ENCODE data around the gene HNRNPK.

DNA sequence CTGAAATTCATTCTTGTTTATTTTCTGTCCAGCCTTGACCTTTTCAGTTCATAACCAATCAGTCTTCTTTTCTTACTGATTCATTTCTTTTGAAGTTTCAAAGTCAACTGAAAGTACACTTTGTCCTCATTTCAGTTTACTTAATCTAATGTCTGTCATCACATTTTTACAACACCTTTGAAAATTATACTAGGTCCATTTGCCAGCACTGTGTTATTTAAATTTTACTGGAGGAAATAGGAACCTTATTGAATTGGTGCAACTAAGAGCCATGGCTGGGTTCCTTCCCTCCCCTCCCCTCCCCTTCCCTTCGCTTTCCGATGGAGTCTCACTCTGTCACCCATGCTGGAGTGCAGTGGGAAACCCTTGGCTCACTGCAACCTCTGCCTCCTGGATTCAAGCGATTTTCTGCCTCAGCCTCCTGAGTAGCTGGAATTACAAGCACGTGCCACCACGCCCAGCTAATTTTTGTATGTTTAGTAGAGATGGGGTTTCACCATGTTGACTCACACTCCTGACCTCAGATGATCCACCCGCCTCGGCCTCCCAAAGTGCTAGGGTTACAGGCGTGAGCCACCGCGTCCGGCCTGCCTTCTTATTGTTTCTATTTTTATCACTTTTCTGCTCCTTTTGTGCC lies 6.9 kb upstream of the HNRNPK start:
- TF ChIP-seq, protein P1, sequence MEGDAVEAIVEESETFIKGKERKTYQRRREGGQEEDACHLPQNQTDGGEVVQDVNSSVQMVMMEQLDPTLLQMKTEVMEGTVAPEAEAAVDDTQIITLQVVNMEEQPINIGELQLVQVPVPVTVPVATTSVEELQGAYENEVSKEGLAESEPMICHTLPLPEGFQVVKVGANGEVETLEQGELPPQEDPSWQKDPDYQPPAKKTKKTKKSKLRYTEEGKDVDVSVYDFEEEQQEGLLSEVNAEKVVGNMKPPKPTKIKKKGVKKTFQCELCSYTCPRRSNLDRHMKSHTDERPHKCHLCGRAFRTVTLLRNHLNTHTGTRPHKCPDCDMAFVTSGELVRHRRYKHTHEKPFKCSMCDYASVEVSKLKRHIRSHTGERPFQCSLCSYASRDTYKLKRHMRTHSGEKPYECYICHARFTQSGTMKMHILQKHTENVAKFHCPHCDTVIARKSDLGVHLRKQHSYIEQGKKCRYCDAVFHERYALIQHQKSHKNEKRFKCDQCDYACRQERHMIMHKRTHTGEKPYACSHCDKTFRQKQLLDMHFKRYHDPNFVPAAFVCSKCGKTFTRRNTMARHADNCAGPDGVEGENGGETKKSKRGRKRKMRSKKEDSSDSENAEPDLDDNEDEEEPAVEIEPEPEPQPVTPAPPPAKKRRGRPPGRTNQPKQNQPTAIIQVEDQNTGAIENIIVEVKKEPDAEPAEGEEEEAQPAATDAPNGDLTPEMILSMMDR (IDR thresholded peaks at IDR 0.05) = no peak
- TF ChIP-seq POLR2A (IDR thresholded peaks at IDR 0.05) = no peak
